GM12878 (cell line): ENCODE measurements around the gene CHRNE. TPM values are rescaled to one million over a fixed set of nuclear protein-coding genes. Genes with fewer than 3 reads are reported as not detected.

Source experiments
- ATAC-seq: fragments of 200-7000 bp; cut with Tn5 transposase; 3 replicates; pipeline ENCODE4 v1.9.1; 2020; ENCODE audit warnings: mild to moderate bottlenecking, moderate library complexity
- BruUV-seq: library from RNA; stranded (reverse); fragments of 400-500 nt; replicated peaks from 2 replicates; lab custom pipeline; 2021; lab: Mats Ljungman, UMichigan
- CTCF ChIA-PET: fragments of 300-600 bp; sonication (Branson Sonifier 250); formaldehyde crosslinking; extraction: SDS; loops from one replicate; lab custom pipeline; 2021; ENCODE audit warnings: inconsistent platforms; lab: Yijun Ruan, JAX
- POLR2A ChIA-PET: fragments of 350-600 bp; formaldehyde crosslinking; extraction: SDS; loops from one replicate; lab custom pipeline; 2021; ENCODE audit warnings: inconsistent platforms; lab: Charles Lee
- RAD21 ChIA-PET: fragments of 300-600 bp; sonication (Branson Sonifier 250); formaldehyde crosslinking; loops from one replicate; lab custom pipeline; 2023; ENCODE audit warnings: antibody characterized with exemption; ENCODE audit not compliant: unreplicated experiment; lab: Charles Lee
- SMC1A ChIA-PET: fragments of 300-600 bp; sonication (Branson Sonifier 250); formaldehyde crosslinking; loops from one replicate; lab custom pipeline; 2023; ENCODE audit not compliant: unreplicated experiment, uncharacterized antibody; lab: Charles Lee
- DNase-seq: peaks from one replicate; pipeline ENCODE4 v3.0.0-alpha.2; 2011; ENCODE audit warnings: low read depth, low spot score
- FAIRE-seq: peaks from 3 replicates; lab custom pipeline; 2011; peaks lifted over from hg19 to GRCh38; lab: Jason Lieb, UNC
- H2AFZ ChIP-seq: 2 replicates; pipeline ENCODE4 v1.6.0; 2011; ENCODE audit warnings: low read depth, low read length, control low read depth; ENCODE audit not compliant: control insufficient read depth
- H3K27ac ChIP-seq: 2 replicates; pipeline ENCODE4 v1.5.1; 2011; ENCODE audit warnings: control low read depth; ENCODE audit not compliant: control insufficient read depth, insufficient read depth
- H3K27me3 ChIP-seq, 2 experiments: replicated peaks in 1 of 2; 2 replicates each; pipeline versions ENCODE4 v1.6.0 to v1.6.1; 2011; ENCODE audit warnings: low read length in 1 of 2; ENCODE audit not compliant: control insufficient read depth in 2 of 2, insufficient read depth in 2 of 2
- H3K36me3 ChIP-seq, 2 experiments: 2 replicates each; pipeline ENCODE4 v1.5.1; 2011; ENCODE audit warnings: low read length in 1 of 2; ENCODE audit not compliant: control insufficient read depth in 2 of 2, insufficient read depth in 2 of 2
- H3K4me1 ChIP-seq: 2 replicates; pipeline ENCODE4 v1.6.1; 2011; ENCODE audit warnings: mild to moderate bottlenecking, low read length, moderate library complexity, mixed read lengths; ENCODE audit not compliant: control insufficient read depth, insufficient read depth
- H3K4me2 ChIP-seq: 2 replicates; pipeline ENCODE4 v1.6.0; 2011; ENCODE audit warnings: control low read depth; ENCODE audit not compliant: control insufficient read depth, insufficient read depth
- H3K4me3 ChIP-seq: fragments of 200-600 bp; sonication (generic); 2 replicates; pipeline ENCODE4 v1.5.1; 2016
- H3K79me2 ChIP-seq: 2 replicates; pipeline ENCODE4 v1.6.0; 2011; ENCODE audit warnings: low read length; ENCODE audit not compliant: control insufficient read depth, insufficient read depth
- H3K9ac ChIP-seq: 2 replicates; pipeline ENCODE4 v1.8.0; 2011; ENCODE audit warnings: low read length, control low read depth, mixed read lengths; ENCODE audit not compliant: control insufficient read depth, insufficient read depth
- H3K9me3 ChIP-seq: replicated peaks from 3 replicates; pipeline ENCODE4 v1.5.1; 2011; ENCODE audit warnings: mild to moderate bottlenecking, low read length; ENCODE audit not compliant: control insufficient read depth, insufficient read depth
- H4K20me1 ChIP-seq: 2 replicates; pipeline ENCODE4 v1.6.0; 2011; ENCODE audit not compliant: control insufficient read depth, insufficient read depth
- ATF7 ChIP-seq: fragments of 450-650 bp; IDR thresholded peaks from 2 replicates; pipeline ENCODE4 v1.6.1; 2016; ENCODE audit warnings: low read depth, mild to moderate bottlenecking
- BACH1 ChIP-seq: fragments of 450-650 bp; IDR thresholded peaks from 2 replicates; pipeline ENCODE4 v1.6.1; 2017; ENCODE audit warnings: mild to moderate bottlenecking, borderline replicate concordance
- CBX3 ChIP-seq: fragments of 200-600 bp; sonication (generic); IDR thresholded peaks from 2 replicates; pipeline ENCODE4 v1.6.1; 2016; ENCODE audit warnings: low read depth, borderline replicate concordance
- CHD2 ChIP-seq: IDR thresholded peaks from 2 replicates; pipeline ENCODE4 v1.6.1; 2011; ENCODE audit warnings: low read depth, low read length, improper control_type of control experiment, borderline replicate concordance
- DPF2 ChIP-seq: fragments of 450-650 bp; IDR thresholded peaks from 2 replicates; pipeline ENCODE4 v1.6.1; 2017; ENCODE audit warnings: mild to moderate bottlenecking
- ETV6 ChIP-seq, 2 experiments: fragments of 450-650 bp in 1 of 2; IDR thresholded peaks in 1 of 2; conservative IDR thresholded peaks in 1 of 2; 2 replicates each; pipeline ENCODE4 v1.6.1; 2014; ENCODE audit warnings: antibody characterized with exemption in 1 of 2, borderline replicate concordance in 1 of 2, low read depth in 1 of 2, mild to moderate bottlenecking in 1 of 2, moderate library complexity in 1 of 2
- GATAD2B ChIP-seq: fragments of 450-650 bp; conservative IDR thresholded peaks from 2 replicates; pipeline ENCODE4 v1.6.1; 2017; ENCODE audit warnings: low read depth, mild to moderate bottlenecking, moderate library complexity
- MXI1 ChIP-seq: fragments of 150-350 bp; IDR thresholded peaks from 2 replicates; pipeline ENCODE4 v1.6.1; 2011; ENCODE audit warnings: low read depth, mild to moderate bottlenecking, inconsistent platforms, low read length, improper control_type of control experiment
- NRF1 ChIP-seq: conservative IDR thresholded peaks from 2 replicates; pipeline ENCODE4 v1.6.1; 2011; ENCODE audit warnings: mild to moderate bottlenecking, low read depth, low read length, improper control_type of control experiment
- PAX5 ChIP-seq: IDR thresholded peaks from 2 replicates; pipeline ENCODE4 v1.6.1; 2011; ENCODE audit warnings: low read depth, low read length, borderline replicate concordance
- POLR2A ChIP-seq: IDR thresholded peaks from 2 replicates; pipeline ENCODE4 v1.6.1; 2011; ENCODE audit warnings: low read depth, mild to moderate bottlenecking, low read length
- RB1 ChIP-seq: fragments of 450-650 bp; formaldehyde crosslinking; IDR thresholded peaks from 2 replicates; pipeline ENCODE4 v1.6.1; 2017; ENCODE audit warnings: mild to moderate bottlenecking, borderline replicate concordance
- RELA ChIP-seq: fragments of 450-650 bp; IDR thresholded peaks from 2 replicates; pipeline ENCODE4 v1.8.0; 2014; ENCODE audit warnings: borderline replicate concordance; ENCODE audit not compliant: partially characterized antibody
- TAF1 ChIP-seq: IDR thresholded peaks from 2 replicates; pipeline ENCODE4 v1.6.1; 2011; ENCODE audit warnings: mild to moderate bottlenecking, low read depth, low read length, borderline replicate concordance
- TCF12 ChIP-seq: IDR thresholded peaks from 2 replicates; pipeline ENCODE4 v1.6.1; 2011; ENCODE audit warnings: low read depth, mild to moderate bottlenecking, low read length
- ZSCAN29 ChIP-seq: fragments of 450-650 bp; IDR thresholded peaks from 2 replicates; pipeline ENCODE4 v1.6.1; 2017; ENCODE audit warnings: mild to moderate bottlenecking, moderate library complexity
- WGBS: methylation state at CpG from one replicate; pipeline ENCODE4 v1.1.6; 2016; ENCODE audit warnings: low lambda C conversion rate; ENCODE audit not compliant: insufficient replicate concordance, insufficient coverage; ENCODE audit errors: missing lambda C conversion rate; 5-methylcytosine and 5-hydroxymethylcytosine counted together
- in situ Hi-C: fragments of 300-500 bp; cut with MboI; formaldehyde crosslinking; loops from 9 replicates; pipeline ENCODE4 v1.14.3; 2018; ENCODE audit warnings: mixed read lengths
- intact Hi-C: fragments of 100-400 bp; cut with micrococcal nuclease; formaldehyde crosslinking; loops from one replicate; pipeline ENCODE4 v1.14.2; 2022; ENCODE audit not compliant: unreplicated experiment
- polyA plus RNA-seq, 11 experiments: library from polyadenylated mRNA; depleted of rRNA in 4 of 11; unstranded in 6 of 11; stranded (reverse) in 5 of 11; fragments of >200 nt; fragmentation: Nextera tagmentation in 4 of 11; fragmentation: Illumina TruSeq in 1 of 11; extraction: Ambion mirVana in 4 of 11; extraction: Trizol in 1 of 11; gene quantifications; 1 replicate in 1 of 11; 2 replicates in 10 of 11; pipeline versions ENCODE4 v1.2.1 to v1.2.3, GENCODE V29; 2011 to 2016; ENCODE audit warnings: inconsistent platforms in 2 of 11, missing spikeins in 2 of 11, low read depth in 1 of 11
- total RNA-seq, 4 experiments: library from RNA; depleted of rRNA in 3 of 4; stranded (reverse); fragments of >200 nt in 3 of 4; fragmentation: Illumina TruSeq in 1 of 4; extraction: Trizol in 1 of 4; gene quantifications; 2 replicates each; pipeline versions ENCODE4 v1.2.1 to v1.2.3, GENCODE V29; 2013 to 2021
- TF ChIP-seq, protein P1 (sequence below): fragments of 450-650 bp; IDR thresholded peaks from 2 replicates; pipeline ENCODE4 v1.6.1; 2016; ENCODE audit warnings: mild to moderate bottlenecking
- TF ChIP-seq, protein P2 (sequence below): fragments of 450-650 bp; conservative IDR thresholded peaks from 2 replicates; pipeline ENCODE4 v1.6.1; 2017; ENCODE audit warnings: mild to moderate bottlenecking, moderate library complexity

CHRNE gene
- total and polyA plus RNA-seq, 10 of the 15 experiments (the other 5 are each of a cell fraction or from before 2014, with no cell fraction given): 0.05 to 0.11 (median 0.08) TPM; not detected in 6

DNA sequence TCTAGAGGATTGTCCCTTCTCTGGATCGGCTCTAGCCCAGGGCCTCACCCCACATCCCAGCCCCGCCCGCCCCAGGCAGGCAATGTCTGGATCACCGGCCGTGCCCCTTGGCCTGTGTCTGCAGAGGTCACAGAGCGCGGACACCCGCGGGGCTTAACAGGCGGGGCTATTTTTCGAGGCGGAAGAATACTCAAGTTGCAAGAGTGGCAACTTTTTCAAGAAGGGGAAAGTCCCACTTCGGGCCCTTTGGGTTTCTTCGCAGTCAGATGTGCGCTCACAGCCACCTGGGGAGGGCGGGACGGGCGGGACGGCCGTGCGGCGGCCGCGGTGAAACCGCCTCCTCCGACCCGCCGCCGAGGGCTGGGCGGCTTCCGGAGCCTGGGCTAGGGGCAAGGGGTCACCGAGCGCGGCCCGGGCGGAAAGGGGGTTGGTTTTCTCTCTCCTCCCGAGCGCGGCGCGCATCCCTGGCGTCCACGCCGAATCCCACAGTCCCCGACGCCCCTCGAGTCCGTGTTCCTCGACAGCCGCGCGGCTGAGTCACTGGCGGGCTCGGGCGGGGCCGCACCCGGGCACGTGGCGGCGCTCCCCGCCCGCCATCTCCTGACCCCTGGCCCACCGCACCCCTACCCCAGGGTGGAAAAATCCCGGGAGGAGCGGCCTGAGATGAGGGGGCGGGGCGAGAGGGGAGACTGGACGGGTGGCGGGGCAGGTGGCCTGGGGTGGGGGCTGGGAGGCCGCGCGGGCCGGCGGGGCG lies 46.6 kb upstream of the CHRNE start (continued):
- TF ChIP-seq, protein P1, sequence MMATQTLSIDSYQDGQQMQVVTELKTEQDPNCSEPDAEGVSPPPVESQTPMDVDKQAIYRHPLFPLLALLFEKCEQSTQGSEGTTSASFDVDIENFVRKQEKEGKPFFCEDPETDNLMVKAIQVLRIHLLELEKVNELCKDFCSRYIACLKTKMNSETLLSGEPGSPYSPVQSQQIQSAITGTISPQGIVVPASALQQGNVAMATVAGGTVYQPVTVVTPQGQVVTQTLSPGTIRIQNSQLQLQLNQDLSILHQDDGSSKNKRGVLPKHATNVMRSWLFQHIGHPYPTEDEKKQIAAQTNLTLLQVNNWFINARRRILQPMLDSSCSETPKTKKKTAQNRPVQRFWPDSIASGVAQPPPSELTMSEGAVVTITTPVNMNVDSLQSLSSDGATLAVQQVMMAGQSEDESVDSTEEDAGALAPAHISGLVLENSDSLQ: 0 out of 2 replicates have a peak, but pooled peaks have one; percentile 11
- TF ChIP-seq CHD2: peak; percentile 79
- TF ChIP-seq DPF2: peak; percentile 62; the same call in 1 of the 2 replicates
- peak; percentile 83 for TF ChIP-seq POLR2A

DNA sequence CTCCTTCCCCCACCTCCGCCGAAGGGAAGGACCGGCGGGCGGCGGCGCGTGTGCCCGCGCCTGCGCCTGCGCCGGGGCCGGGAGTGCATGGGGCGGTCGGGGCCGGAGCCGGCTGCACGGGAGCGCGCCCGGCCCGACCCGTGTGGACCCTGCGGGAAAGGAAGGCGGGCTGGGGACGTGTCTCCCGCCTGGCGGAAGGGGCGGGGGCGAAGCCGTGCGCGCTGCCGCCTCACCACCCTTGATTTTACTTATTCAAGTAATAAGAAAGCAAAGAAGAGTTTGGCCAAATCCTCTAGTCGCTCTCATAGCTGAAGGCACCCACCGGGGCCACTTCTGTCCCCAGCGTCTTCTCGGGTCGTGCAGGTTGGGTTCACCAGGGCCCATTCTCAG lies 46.0 kb upstream of the CHRNE start:
- peaks cover 10 to 12% of the 10 kb centered on the region in 2 experiments for H3K36me3 ChIP-seq
- H3K4me2 ChIP-seq: peak overlapping the region; percentile 80
- peak; percentile 51 for ATAC-seq
- H3K4me1 ChIP-seq: peaks cover 33% of the 10 kb centered on the region
- FAIRE-seq: peak; percentile 72
- peak overlapping the region; percentile 96 for H3K4me3 ChIP-seq
- peak overlapping the region; percentile 63 for H2AFZ ChIP-seq
- no peaks in the 10 kb centered on the region for H3K9me3 ChIP-seq
- WGBS: under 1% methylated on average over 38 of the region's 40 CpGs
- POLR2A ChIA-PET: interaction anchor here (1.0 to 17.5 kb wide), 3 partner anchors 9 to 79 kb away, joined by 4 to 272 read pairs (median 28); partner anchors contain the start of genes RNF167, SLC25A11 and SPAG7
- H3K27ac ChIP-seq: peak overlapping the region; percentile 85
- intact Hi-C loops (loop anchor here (1.0 to 2.0 kb wide), 2 partner anchors 18 to 48 kb away; partner anchors contain the start of genes INCA1, KIF1C and SPAG7), in situ Hi-C loops (no loop called here)
- peaks cover 5% of the 10 kb centered on the region for H4K20me1 ChIP-seq
- H3K9ac ChIP-seq: peak overlapping the region; percentile 83
- no peaks in the 10 kb centered on the region for H3K27me3 ChIP-seq
- CTCF ChIA-PET: interaction anchor here (3.3 kb wide), 1 partner anchor 18 kb away, joined by 13 read pairs; the partner anchor contains the start of gene SPAG7
- RAD21 ChIA-PET: interaction anchor here (0.9 to 9.8 kb wide), 3 partner anchors 9 to 40 kb away, joined by 4 to 73 read pairs (median 12); partner anchors contain the start of genes RNF167, SLC25A11 and SPAG7
- SMC1A ChIA-PET: interaction anchor here (0.9 to 7.1 kb wide), 3 partner anchors 18 to 113 kb away, joined by 3 to 50 read pairs (median 3); partner anchors contain the start of gene SPAG7
- peaks cover 59% of the 10 kb centered on the region for H3K79me2 ChIP-seq
- BruUV-seq: no TSS peak
- DNase-seq: no peak
- TF ChIP-seq ATF7 (no peak), RELA (peak; percentile 31), CBX3 (no peak), ZSCAN29 (peak; percentile 72), NRF1 (peak; percentile 66), RB1 (peak; percentile 52; the same call in 1 of the 2 replicates), TAF1 (peak; percentile 68; the same call in 1 of the 2 replicates), POLR2A (no peak), MXI1 (0 out of 2 replicates have a peak, but pooled peaks have one; percentile 14), DPF2 (peak; percentile 8), GATAD2B (peak; percentile 30; the same call in 1 of the 2 replicates), BACH1 (peak; percentile 80), TCF12 (0 out of 2 replicates have a peak, but pooled peaks have one; percentile 2), PAX5 (0 out of 2 replicates have a peak, but pooled peaks have one; percentile 4), ETV6 (conservative IDR thresholded peaks at IDR 0.05 in 1 of 2, IDR thresholded peaks at IDR 0.05 in 1 of 2; ENCODE audit: borderline replicate concordance in 1 of 2, low read depth in 1 of 2) (no peak; a peak in 1 of 4 replicates)
- TF ChIP-seq, protein P2, sequence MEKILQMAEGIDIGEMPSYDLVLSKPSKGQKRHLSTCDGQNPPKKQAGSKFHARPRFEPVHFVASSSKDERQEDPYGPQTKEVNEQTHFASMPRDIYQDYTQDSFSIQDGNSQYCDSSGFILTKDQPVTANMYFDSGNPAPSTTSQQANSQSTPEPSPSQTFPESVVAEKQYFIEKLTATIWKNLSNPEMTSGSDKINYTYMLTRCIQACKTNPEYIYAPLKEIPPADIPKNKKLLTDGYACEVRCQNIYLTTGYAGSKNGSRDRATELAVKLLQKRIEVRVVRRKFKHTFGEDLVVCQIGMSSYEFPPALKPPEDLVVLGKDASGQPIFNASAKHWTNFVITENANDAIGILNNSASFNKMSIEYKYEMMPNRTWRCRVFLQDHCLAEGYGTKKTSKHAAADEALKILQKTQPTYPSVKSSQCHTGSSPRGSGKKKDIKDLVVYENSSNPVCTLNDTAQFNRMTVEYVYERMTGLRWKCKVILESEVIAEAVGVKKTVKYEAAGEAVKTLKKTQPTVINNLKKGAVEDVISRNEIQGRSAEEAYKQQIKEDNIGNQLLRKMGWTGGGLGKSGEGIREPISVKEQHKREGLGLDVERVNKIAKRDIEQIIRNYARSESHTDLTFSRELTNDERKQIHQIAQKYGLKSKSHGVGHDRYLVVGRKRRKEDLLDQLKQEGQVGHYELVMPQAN: peak; percentile 51
